HTR-8/SVneo (cell line): ENCODE measurements around the gene CA5A.
"Not testable (repeated sequence)": the region's sequence is repeated elsewhere in the genome, so short reads cannot be mapped to it uniquely, and the experiment has no call there.

ENCODE experiments used
- DNase-seq: peaks from one replicate; pipeline ENCODE4 v3.0.0; 2011; ENCODE audit warnings: low spot score, mixed read lengths; ENCODE audit not compliant: insufficient read length
- FAIRE-seq: peaks from 2 replicates; lab custom pipeline; 2011; peaks lifted over from hg19 to GRCh38; lab: Jason Lieb, UNC

CA5A gene

GRCh38 chr16:87927195-87927562 lies 9.2 kb downstream of the CA5A start:
- no peak for FAIRE-seq

DNA sequence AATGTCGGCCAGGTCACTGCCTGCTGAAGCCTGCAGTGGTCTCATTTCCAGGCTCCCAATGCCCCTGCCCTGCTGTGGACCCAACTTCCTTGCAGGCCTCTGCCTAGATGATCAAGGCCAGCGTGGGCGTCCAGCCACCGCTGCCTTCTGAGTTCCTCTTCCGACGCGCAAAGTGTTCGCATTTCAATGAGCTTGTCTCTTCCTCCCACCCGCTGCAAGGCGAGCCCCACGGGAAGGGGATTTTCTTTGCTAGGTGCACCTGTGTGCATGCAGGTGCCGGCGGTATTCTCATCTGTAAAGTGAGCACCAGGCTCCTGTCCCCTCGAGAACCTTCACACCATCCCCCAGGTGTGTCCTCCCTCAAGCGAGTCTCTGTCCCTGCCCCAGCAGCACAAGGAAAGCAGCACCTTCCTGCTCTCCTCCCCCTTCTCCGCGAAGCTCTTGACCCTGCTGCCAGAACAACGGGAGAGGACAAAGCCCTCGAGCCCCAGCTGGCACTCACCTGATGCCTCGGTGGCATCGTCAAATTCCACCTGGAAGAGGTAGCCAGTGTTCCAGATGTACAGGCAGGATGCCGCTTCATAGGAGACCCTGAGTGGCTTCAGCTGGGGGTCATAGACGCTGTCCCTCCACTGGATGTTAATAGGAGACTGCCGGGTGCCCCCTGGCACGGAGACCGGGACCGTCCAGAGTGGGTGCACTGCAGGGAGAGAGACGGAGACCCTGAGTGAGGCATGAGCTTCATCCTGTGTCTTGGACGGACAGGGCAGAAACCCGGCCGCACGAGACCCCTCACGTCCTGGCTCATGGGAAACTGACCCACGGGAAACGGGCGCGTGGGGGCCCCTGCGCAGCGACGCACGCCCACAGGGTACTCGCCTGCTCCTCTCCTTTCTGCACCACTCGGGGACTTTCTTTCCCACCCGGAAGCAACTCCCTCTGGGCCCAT lies 9.8 kb downstream of the CA5A start:
- no peak for DNase-seq
- no peak for FAIRE-seq

More at GRCh38 chr16:87927195-87927562, 9.2 kb downstream of the CA5A start:
- no peak for DNase-seq

DNA sequence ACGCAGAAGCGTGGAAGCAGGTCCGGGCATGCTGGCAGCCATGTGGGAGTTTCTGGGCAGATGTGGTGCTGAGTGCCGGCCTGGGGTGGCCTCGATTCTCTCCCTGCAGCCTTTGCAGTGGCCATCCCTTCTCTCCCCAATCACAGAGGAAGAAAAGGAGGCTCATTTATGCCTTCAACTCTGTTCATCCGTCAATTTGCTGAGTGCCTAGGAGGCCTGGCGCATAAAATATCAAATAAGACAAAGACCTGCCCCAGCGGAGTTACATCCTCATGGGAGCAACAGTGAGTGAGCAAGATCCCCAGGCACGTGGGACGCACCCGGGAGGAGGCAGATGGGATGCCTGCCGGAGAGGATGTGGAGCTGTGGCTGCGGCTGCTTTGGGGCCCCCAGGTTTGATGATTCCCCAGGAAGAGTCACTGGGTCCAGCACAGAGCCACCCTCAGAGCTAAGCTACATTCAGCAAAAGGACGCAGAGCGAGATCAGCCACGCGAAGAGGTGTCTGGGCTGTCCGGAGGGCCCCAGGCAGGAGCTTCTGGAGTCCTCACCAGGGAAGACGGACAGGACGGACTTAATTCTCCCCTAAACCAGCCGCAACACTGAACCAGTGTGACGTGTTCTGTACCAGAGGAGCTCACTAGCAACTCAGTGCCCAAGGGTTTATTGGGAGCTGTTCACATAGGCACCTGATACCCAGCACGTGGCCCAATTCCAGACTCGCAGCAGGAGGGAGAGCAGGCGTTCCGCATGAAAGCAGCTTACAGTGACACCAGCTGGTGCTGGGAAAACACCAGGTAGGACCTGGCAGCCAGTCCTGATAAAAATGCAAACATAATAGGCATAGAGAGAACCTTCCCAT lies 11.3 kb downstream of the CA5A start:
- DNase-seq (no peak), FAIRE-seq (no peak)

GRCh38 chr16:87924041-87924810 lies 12.1 kb downstream of the CA5A start:
- FAIRE-seq (no peak), DNase-seq (no peak)

- FAIRE-seq: no peak
- DNase-seq: no peak
Measured at GRCh38 chr16:87922250-87922871, 14.0 kb downstream of the CA5A start.

GRCh38 chr16:87921236-87921773 lies 15.0 kb downstream of the CA5A start:
- DNase-seq (no peak), FAIRE-seq (no peak)

- DNase-seq: no peak
- no peak for FAIRE-seq
Measured at GRCh38 chr16:87919681-87919994, 16.7 kb downstream of the CA5A start.

GRCh38 chr16:87918866-87919680 lies 17.3 kb downstream of the CA5A start:
- no peak for DNase-seq
- no peak for FAIRE-seq

GRCh38 chr16:87918338-87918737 lies 18.0 kb downstream of the CA5A start:
- no peak for DNase-seq
- FAIRE-seq: no peak

- FAIRE-seq (peak; percentile 99), DNase-seq (no peak)
Measured at GRCh38 chr16:87917503-87917902, 18.8 kb downstream of the CA5A start.

GRCh38 chr16:87914812-87915211 lies 21.5 kb downstream of the CA5A start:
- FAIRE-seq: peak; percentile 46
- DNase-seq: no peak

- not testable (repeated sequence) for FAIRE-seq, DNase-seq
Measured at GRCh38 chr16:87914021-87914725, 22.2 kb downstream of the CA5A start.

DNA sequence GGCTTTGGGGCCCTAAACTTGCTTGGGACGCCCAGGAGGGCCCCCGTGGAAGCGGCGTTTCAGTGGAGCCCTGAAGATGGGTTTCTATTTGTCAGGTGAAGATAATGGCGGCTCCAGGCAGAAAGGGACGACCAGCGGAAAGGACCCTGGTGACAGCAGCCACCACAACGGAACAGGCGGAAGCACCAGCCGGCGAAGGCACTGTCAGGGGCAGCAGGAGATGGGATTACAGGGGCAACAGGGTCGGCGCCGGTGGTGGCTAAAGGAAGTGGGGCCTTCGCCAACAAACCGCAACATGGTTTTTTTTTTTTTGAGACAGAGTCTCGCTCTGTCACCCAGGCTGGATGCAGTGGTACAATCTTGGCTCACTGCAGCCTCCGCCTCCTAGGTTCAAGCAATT lies 23.6 kb downstream of the CA5A start:
- not testable (repeated sequence) for FAIRE-seq, DNase-seq

DNA sequence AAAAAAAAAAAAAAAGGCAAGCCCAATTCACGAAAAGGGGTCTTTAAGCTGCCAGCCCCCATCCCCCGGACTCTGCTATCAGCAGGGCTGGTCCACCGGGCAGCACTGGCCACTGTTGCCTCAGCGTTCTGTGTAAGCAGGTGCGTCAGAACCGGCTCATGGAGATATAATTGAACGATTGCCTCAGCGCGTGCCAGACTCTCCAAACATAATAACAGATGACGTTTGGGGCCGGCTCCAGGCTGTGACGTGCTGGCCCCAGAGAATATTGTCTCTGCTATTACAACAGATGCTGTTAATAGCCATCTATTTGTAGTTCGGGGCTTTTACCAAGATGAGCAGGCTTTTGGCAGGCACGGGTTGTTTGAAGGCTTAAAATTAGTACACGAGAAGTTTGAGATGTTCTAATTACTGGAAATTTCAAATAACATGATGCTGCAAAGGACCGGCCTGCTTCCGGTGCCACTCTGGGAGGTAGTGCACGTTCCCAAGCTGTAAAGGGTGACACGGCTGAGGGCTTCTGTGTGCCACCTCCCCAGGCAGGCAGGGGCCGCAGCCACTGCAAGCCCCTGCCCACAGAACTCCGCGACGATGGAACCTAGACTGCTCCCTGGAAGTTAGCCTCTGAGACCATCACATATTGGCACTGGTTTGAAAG lies 25.1 kb downstream of the CA5A start:
- peak; percentile 64 for FAIRE-seq
- not testable (repeated sequence) for DNase-seq

GRCh38 chr16:87909203-87909935 lies 27.0 kb downstream of the CA5A start:
- FAIRE-seq (peak; percentile 88), DNase-seq (peak; percentile 80)

GRCh38 chr16:87908101-87908500 lies 28.2 kb downstream of the CA5A start:
- not testable (repeated sequence) for FAIRE-seq, DNase-seq

DNA sequence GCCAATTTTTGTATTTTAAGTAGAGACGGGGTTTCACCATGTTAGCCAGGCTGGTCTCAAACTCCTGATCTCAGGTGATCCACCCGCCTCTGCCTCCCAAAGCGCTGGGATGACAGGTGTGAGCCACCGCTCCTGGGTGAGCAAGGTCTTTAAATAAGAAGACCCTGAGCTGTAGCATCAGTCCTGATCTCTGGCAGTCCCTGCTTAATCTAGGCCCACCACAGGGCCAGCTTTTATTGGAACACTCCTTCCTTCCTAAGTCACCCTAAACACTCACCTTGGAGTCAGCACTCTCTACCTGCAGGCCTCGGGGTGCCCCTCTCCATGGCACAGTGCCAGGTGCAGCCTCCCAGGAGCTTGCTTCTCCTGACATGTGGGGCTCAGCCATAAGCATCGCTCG lies 30.8 kb downstream of the CA5A start:
- not testable (repeated sequence) for DNase-seq, FAIRE-seq
